ENCODE data around the gene PIH1D1. TPM values are rescaled to one million over a fixed set of nuclear protein-coding genes. Genes with fewer than 3 reads are reported as not detected.

Gene PIH1D1
- total RNA-seq, 1 experiment from 2014 or later = 115 TPM

DNA sequence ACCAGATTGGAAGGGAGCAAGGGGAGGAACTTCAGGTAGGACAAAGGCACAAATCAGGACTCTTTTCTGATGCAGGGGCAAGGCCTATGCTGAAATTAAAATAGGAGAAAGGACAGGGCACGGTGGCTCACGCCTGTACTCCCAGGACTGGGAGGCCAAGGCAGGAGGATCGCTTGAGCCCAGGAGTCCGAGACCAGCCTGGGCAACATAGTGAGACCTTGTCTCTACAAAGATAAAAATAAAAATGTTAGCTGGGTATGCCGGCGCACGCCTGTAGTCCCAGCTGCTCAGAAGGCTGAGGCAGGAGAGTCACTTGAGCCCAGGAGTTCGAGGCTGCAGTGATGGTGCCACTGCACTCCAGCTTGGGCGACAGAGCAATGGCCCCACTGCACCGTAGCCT, 15.9 kb downstream of the PIH1D1 start:
- DNase-seq (ENCODE audit: low read depth) = no peak

DNA sequence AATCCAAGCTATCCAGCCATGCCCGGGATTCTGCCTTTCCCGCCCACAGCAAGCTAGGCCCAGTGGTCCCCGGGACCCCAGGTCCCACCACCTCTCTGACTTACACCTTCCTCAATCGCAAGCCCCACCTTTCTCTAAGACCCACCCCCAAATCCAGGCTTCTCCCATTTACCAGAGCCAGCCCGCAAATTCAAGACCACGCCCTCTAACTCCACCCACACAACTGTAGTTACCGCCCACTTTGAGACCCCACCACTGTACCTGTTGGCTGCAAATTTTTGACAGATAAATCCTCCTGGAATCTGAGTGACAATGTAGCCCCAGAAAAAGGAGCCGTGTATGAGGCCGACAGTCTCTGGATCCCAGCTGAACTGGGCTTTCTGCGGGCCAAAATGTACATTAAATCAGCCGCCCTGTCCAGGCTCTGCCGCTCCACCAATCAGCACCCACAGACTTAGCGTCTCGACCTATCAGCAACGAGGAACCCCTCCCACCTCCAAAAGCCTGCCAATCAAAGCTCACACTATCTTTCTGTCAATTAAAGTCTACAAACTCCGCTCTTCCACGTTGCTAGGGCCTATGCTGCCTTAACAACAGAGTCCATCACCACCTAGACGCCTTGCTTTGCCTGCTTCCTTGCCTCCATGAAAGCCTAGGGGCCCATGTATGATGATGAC, 16.6 kb downstream of the PIH1D1 start:
- DNase-seq (ENCODE audit: low read depth) = no peak

DNA sequence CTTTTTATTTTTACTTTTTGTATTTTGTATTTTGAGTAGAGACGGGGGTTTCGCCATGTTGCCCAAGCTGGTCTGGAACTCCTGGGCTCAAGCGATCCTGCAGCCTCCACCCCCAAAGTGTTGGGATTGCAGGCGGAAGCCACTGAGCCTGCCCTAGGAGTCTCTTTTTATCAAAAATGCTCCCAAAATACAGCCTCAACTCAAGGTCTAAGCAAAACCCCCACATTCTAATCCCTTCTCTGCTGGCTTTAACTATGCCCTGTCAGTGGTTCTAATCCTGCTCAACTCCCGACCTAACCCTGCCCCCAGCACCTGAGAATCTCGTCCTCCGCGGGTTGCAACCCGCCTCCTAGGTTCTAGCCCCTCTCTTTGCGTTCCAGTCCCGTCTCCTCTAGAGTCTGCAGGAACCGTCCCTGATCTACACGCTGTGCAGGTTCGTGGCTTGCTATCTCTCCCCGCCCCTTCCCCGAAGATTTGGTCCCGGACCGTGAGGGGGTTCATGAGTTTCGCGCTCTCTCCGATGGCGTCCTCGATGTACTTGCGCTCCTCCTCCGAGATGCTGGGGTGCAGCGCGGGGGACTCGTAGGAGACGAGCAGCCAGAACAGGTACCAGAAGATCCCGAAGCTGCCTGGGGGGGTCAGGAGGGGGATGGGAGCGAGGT, 18.2 kb downstream of the PIH1D1 start:
- DNase-seq (ENCODE audit: low read depth) = no peak

DNA sequence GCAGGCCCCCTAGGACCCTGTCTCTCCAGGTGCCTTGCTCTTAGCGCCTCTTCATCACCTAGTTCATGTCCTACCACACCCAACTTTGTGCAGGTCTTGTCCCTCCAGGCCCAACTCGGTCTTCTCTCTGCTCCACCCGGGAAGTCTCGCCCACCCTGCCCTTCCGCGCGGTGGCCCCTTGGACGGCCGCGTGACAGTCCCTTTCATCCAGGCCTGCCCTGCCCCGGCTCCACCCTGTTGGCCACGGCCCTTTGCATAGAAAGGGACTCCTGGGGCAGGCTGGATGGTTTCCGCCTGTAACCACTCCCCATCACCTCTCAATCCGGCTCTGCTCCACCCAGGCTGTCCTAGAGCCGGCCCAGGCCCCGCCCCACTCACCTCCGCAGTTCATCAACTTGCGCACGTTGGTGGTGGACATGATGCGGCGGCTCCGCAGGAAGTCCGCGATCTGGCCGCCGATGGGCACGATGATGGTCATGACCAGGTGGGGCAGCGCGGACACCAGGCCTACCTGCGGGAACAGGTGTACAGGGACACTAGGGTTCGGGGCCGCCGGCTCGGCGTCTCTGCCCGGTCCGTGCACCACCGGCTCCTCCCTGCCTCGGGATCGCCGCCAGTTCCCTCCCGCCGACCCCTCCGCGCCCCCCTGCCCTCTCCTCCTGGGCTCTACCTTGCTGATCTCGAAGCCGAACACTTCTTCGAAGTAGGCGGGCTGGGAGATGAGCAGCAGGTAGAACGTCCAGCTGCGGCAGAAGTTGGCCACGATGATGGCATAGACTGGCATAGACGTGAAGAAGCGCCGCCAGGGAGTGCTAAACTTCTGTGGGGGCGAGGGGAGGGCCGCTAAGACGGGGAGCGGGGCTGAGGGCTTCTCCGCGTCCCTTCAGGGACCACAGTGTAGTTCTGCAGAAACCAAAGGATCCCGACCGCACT, 19.2 kb downstream of the PIH1D1 start:
- DNase-seq (ENCODE audit: low read depth) = no peak

DNA sequence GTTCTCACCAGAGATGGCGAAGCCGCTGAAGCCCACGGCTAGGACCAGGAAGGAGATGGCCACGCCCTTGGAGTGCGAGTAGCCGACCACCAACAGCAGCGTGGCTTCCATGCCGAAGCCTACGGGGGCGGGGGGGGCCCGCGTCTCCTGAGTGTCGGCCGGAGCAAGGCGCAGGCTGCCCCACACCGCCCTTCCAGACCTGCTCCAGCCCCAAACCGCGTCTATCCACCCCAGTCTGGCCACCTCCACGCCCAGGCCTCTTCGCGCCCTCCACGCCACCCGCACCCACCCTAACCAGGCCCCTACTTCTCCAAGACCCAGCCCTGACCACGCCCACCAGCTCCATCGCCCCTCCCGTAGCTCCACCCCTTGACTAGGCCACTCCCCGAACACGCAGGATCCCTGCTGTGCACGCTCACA, 20.3 kb downstream of the PIH1D1 start:
- DNase-seq (ENCODE audit: low read depth) = no peak

DNA sequence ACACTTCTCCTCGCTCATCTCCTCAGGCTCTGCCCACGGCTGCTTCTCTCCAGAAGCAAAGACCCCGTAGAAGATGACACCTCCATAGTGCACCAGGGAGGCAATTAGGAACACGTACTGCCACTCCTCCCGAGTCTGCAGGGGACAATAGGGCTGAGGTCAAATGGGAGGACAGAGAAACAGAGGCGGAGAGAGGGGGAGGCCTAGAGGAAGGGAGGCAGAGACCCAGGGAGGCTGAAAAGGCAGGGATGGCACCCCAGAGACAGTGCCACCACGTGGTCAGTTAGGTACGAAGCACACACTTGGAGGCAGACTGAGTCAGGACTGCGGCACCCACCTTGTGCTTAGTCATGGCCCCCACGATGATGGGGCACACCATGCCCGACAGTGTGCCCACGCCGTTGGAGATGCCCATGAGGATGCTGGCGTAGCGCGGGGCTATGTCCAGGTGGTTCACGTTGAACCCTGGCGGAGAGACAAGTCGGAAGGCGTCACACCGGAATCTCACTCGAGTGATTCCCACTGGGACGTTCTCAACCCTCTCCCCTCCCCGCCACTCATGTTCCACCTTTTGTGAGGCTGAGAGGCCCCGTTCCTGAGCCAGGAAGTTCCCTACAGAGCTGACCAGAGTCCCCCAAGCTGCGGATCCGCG, 20.8 kb downstream of the PIH1D1 start:
- DNase-seq (ENCODE audit: low read depth) = no peak

DNA sequence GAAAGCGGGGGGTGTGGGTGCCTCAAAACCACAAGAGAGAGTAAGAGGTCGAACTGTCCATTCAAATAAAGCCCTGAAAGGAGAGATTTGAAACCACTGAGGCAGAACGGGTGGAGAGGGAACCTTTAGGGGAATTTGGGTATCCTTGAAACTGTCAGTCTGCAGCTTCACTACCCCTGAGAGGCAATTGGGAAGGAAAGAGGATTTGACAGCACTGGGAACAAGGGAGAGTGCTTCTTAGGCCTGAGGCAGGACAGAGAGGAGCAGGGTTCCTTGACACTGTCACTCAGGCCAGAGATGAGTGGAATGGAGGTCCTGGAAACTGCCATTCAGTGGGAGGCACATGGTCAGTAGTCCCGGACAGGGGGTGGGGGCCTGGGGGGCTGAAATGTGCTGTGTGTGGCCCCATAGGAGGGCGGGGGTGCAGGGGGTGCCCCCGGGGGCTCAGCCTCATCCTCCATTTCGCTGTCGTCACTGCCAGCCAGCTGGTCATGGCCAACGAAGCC, 21.4 kb downstream of the PIH1D1 start:
- no peak for DNase-seq (ENCODE audit: low read depth)

DNA sequence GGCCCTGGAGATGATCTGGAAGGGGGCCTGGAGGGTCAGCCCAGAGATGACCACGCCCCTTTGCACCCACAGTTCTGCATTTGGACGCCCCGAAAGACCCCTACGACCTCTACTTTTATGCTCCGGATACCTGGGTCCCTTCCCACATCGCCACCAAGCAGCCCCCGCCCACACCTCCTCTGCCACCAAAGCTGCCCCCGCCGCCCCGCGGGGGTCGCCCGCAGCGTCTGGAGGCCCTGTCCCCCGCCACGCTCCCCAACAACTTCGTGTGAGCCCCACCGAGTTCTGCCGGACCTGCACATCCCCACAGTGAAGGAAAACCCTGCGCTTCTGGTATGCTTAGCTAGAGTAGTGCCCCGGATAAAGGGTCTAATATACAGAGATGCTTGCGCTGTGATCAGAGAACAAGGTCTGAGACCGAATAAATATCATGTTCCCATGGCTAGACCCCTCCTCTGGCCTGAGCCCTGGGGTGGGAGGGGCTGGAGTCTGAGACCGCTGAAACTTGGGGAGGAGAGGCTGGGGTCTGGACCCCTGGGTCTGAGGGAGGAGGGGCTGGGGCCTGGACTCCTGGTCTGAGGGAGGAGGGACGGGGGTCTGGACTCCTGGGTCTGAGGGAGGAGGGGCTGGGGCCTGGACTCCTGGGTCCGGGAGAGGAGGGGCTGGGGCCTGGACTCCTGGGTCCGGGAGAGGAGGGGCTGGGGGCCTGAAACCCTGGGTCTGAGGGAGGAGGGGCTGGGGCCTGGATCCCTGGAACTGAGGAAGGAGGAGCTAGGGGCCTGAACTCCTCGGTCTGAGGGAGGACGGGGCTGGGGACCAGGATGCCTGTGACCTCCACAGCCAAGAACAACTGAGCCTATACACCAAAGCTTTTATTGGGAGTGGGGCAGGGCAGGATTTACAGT, 22.8 kb downstream of the PIH1D1 start:
- DNase-seq (ENCODE audit: low read depth) = no peak

DNA sequence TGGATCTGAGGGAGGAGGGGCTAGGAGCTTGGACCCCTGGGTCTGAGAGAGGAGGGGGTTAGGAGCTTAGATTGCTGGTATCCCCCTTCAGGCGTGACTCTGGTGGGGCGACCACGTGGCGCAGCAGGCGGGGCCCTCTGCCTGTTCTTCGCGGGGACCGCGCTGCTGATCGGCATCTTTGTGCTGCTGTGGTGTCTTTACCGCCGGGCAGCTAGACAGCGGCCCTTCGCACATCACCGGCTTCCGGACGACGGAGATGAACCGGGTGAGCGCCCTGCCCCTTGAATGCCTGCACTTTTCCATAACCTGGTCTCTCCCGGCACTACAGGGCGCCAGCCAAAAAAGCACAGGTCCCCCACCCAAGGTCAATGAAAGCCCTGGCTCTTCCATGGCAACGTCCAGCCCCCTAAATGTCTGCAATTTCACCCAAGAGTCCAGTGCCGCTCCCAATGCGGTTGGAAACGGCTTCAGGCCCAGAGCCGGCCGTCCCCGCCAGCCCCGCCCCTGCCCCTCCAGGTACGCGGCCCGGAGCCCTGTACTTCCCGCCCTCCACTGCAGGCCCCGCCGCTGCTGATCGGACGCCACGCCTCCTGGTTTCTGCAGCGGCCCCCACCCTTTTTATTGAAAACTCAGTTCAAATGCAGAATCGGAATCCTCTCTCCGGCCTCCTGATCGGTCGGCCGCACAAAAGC, 23.6 kb downstream of the PIH1D1 start:
- no peak for DNase-seq (ENCODE audit: low read depth)

DNA sequence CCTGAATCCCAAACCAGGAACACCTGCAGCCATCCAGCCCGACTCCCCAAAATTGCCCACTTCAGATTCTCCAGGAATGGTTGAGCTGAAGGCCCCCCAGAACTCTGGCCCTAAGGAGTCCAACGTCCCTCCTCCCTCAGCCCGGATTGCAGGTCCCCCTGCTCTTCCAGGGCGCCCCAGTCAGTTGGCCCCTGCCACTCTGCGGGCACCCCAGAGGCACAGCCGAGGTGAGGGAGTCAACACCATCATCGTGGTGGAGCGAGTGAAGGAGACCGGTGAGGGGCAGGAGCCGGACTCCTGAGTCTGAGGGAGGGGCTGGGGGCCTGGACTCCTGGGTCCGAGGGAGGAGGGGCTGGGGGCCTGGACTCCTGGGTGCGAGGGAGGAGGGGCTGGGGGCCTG, 24.3 kb downstream of the PIH1D1 start:
- no peak for DNase-seq (ENCODE audit: low read depth)

DNA sequence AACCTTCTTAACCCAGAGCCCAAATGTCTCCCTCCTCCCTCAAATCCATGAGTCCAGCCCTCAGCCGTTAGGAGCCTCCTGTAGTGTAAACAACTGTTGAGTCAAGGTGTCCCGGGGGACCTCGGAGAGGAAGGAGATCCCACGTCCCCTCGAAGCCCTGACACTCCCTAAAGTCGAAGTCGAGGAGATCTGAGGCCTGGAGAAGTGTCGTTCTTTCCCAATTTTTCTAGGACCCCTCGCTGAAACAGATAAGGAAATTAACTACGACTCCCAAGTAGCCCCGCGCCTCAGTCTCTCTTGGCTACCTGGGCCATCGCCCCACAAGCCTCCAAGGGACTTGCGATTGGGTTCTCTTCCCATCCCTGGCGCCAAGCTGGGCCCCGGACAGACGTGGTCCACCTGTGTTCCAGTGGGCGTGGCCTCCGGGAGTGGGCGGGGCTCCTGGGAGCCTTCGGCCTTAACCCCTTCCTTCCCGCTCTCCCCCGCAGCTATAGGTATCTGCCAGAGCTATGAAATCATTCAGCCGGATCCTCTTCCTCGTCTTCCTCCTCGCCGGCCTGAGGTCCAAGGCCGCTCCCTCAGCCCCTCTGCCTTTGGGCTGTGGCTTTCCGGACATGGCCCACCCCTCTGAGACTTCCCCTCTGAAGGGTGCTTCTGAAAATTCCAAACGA, 25.6 kb downstream of the PIH1D1 start:
- no peak for DNase-seq (ENCODE audit: low read depth)

DNA sequence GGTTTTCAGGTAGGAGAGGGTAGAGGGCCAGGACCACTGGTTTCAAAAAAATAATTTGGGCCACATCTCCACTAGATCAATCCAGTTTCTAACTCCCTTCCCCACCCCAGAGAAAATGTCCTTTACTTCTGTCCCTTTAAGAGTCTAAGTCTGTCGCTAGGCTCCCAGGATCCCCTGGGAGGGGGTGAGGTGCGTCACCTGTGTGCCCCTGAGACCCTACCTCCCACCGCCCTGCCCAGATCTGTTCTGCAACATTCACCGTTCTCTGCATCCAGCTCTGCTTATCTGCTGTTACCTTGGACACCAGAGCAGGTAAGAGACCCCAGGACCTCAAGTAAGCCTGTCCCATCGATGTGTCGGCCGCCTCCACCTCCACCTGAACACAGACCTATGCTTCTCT, 26.4 kb downstream of the PIH1D1 start, which contains the start of gene GFY:
GFY (plus strand) TSS at position 211 of the 400 bp plus-strand sequence. CDS start 1,043 bp downstream, outside the sequence.
- no peak for DNase-seq (ENCODE audit: low read depth)

DNA sequence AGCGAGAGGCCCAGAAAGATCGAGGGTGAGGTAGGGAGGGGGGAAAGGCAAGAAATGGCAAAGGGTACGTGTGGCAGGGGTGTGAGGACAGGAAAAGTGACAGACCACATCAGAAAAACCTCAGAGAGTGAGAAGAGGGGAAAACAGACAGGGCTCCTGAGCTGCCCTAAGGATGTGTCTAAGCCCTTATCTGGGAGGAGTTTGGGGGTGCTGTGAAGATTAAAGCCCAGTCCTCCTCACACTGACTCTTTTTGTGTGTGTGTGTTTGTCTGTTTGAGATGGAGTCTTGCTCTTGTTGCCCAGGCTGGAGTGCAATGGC, 27.7 kb downstream of the PIH1D1 start:
- DNase-seq (ENCODE audit: low read depth) = no peak

DNA sequence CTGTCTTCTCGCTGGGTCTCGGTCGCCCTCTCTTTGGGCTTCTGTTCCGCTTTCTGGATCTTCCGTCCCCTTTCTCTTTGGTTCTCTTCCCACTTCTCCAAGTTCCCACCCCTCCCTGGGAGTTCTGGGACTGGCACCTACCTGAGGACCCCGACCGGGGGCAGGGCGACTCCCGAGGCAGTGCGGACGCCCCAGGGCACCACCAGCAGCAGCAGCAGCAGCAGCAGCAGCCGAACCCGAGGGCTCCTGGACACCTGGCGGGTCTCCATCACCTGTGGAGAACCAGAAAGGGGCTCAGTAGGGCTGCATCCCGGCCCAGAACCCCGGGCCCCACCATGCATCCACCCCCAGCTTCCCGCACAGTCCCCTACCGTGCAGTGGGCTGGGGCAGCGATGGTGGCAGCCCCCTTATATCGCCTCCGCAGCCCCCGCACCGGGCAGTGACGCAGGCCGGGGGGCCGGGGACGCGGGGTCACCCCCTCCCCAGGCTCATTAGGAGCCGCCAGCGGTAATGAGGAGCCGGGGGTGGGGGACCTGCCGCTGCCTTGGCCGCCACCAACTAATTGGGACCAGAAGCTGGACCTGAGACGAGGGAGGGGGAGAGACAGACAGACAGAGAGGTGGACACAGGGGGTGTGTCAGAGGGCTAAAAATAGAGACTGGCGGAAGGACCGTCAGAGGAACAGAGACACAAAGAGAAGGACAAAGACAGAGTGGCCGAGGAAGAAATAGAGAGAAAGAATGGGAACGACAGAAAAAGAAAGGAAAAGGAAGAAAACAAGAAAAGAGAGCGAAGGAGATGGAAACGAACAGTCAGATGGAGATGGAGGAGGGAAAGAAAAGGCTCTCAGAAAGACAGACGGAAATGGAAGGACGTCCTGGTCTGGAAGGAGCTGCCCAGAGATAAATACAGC, 28.3 kb downstream of the PIH1D1 start, which contains the start of gene PTH2:
PTH2 (minus strand) TSS at position 371 of the 914 bp plus-strand sequence; CDS start at position 269, 102 bp downstream.
- DNase-seq (ENCODE audit: low read depth) = no peak

DNA sequence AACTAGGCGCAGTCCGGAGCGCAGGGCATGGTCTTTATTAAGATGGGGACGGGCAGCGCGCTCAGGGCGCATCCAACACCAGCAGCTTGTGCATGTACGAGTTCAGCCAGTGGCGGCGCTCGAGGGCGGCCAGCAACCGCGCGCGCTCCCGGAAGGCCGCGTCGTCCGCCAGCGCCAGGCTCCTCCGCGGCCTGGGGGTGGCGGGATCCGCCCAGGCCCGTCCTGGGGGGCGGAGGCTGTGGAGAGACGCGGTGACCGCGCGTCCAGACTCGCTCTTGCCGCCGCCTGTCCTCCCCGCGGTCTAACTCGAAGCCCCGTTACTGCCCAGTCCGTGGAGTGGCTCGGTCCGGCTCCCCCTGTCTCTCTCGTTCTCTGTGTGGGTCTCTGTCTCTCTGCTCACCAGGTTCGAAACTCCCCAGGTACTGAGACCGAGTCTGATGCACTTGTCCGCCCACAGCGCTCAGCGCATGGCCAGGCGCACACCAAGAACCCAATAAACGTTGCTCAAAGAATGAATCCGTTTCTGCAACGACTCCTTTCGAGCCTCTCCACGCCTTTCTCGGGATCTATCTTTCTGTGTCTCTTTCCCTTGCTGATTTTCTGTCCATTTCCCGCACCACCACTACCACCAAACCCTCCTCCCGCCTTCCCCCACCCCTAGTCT, 29.1 kb downstream of the PIH1D1 start:
- DNase-seq (ENCODE audit: low read depth) = no peak

DNA sequence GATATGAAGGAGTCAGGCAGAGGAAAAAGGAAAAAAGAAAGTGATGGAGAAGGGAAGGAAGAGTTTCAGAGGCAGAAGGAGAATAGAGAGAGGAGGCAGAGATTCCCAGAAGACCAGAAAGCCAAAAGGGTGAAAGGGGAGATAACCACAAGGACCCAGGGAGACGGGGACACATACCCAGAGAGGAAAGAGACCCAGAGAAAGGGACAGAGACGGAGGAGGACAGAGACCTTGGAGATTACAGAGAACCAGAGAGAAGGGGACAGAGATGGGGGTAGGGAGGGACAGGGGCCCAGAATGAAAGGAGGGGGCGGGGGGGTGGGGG, 29.8 kb downstream of the PIH1D1 start:
- DNase-seq (ENCODE audit: low read depth) = no peak

DNA sequence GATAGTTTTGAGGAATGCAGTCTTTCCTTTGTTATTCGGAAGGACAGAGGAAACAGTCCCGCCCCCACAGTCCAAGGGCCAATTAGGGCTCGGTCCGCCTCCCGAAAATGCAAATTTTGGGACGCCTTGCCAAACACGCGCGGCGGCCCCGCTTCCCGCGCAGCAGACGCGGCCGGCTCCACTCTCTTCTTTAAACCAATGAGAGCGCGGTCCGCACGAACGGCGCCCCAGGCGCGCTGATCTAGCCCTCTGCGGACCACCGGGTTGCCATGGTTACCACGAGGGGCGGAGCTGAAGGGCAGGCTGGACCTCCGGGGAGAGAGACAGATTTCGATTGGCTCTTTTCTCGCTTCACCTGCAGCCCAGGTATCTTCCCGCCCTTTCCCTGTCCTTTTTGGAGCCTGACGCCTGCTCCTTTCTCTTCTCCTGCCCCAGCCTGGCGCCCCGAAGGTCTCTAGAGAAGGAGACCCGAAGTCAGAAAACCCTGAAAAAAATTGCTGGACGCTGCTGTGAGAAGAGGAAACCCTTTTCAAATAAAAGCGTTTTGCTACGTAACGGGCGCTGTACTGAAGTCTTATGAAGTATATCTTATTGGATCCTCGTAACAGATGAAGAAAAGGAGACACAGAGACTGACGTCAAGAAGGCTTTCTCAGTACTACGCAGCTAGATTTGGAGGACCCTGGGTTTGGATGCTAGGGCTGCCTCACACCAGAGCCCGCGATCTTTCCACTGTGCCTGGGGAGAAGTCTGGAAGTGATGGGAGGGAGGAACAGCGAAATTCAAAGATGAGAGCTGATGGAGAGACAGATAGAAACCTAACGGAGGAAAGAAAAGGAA, 30.4 kb downstream of the PIH1D1 start:
- no peak for DNase-seq (ENCODE audit: low read depth)

Data from M059J (cell line).